GM12878 (cell line): Measurements from ENCODE around the gene PC. TPM values are rescaled to one million over a fixed set of nuclear protein-coding genes. Genes with fewer than 3 reads are reported as not detected.

Experiments
- ATAC-seq: fragments of 200-7000 bp; cut with Tn5 transposase; 3 replicates; pipeline ENCODE4 v1.9.1; 2020; ENCODE audit warnings: mild to moderate bottlenecking, moderate library complexity
- BruUV-seq: library from RNA; stranded (reverse); fragments of 400-500 nt; replicated peaks from 2 replicates; lab custom pipeline; 2021; lab: Mats Ljungman, UMichigan
- CTCF ChIA-PET: fragments of 300-600 bp; sonication (Branson Sonifier 250); formaldehyde crosslinking; extraction: SDS; loops from one replicate; lab custom pipeline; 2021; ENCODE audit warnings: inconsistent platforms; lab: Yijun Ruan, JAX
- POLR2A ChIA-PET: fragments of 350-600 bp; formaldehyde crosslinking; extraction: SDS; loops from one replicate; lab custom pipeline; 2021; ENCODE audit warnings: inconsistent platforms; lab: Charles Lee
- RAD21 ChIA-PET: fragments of 300-600 bp; sonication (Branson Sonifier 250); formaldehyde crosslinking; loops from one replicate; lab custom pipeline; 2023; ENCODE audit warnings: antibody characterized with exemption; ENCODE audit not compliant: unreplicated experiment; lab: Charles Lee
- SMC1A ChIA-PET: fragments of 300-600 bp; sonication (Branson Sonifier 250); formaldehyde crosslinking; loops from one replicate; lab custom pipeline; 2023; ENCODE audit not compliant: unreplicated experiment, uncharacterized antibody; lab: Charles Lee
- DNase-seq: peaks from one replicate; pipeline ENCODE4 v3.0.0-alpha.2; 2011; ENCODE audit warnings: low read depth, low spot score
- FAIRE-seq: peaks from 3 replicates; lab custom pipeline; 2011; peaks lifted over from hg19 to GRCh38; lab: Jason Lieb, UNC
- H2AFZ ChIP-seq: 2 replicates; pipeline ENCODE4 v1.6.0; 2011; ENCODE audit warnings: low read depth, low read length, control low read depth; ENCODE audit not compliant: control insufficient read depth
- H3K27ac ChIP-seq: 2 replicates; pipeline ENCODE4 v1.5.1; 2011; ENCODE audit warnings: control low read depth; ENCODE audit not compliant: control insufficient read depth, insufficient read depth
- H3K27me3 ChIP-seq, 2 experiments: replicated peaks in 1 of 2; 2 replicates each; pipeline versions ENCODE4 v1.6.0 to v1.6.1; 2011; ENCODE audit warnings: low read length in 1 of 2; ENCODE audit not compliant: control insufficient read depth in 2 of 2, insufficient read depth in 2 of 2
- H3K36me3 ChIP-seq, 2 experiments: 2 replicates each; pipeline ENCODE4 v1.5.1; 2011; ENCODE audit warnings: low read length in 1 of 2; ENCODE audit not compliant: control insufficient read depth in 2 of 2, insufficient read depth in 2 of 2
- H3K4me1 ChIP-seq: 2 replicates; pipeline ENCODE4 v1.6.1; 2011; ENCODE audit warnings: mild to moderate bottlenecking, low read length, moderate library complexity, mixed read lengths; ENCODE audit not compliant: control insufficient read depth, insufficient read depth
- H3K4me2 ChIP-seq: 2 replicates; pipeline ENCODE4 v1.6.0; 2011; ENCODE audit warnings: control low read depth; ENCODE audit not compliant: control insufficient read depth, insufficient read depth
- H3K4me3 ChIP-seq: fragments of 200-600 bp; sonication (generic); 2 replicates; pipeline ENCODE4 v1.5.1; 2016
- H3K79me2 ChIP-seq: 2 replicates; pipeline ENCODE4 v1.6.0; 2011; ENCODE audit warnings: low read length; ENCODE audit not compliant: control insufficient read depth, insufficient read depth
- H3K9ac ChIP-seq: 2 replicates; pipeline ENCODE4 v1.8.0; 2011; ENCODE audit warnings: low read length, control low read depth, mixed read lengths; ENCODE audit not compliant: control insufficient read depth, insufficient read depth
- H3K9me3 ChIP-seq: replicated peaks from 3 replicates; pipeline ENCODE4 v1.5.1; 2011; ENCODE audit warnings: mild to moderate bottlenecking, low read length; ENCODE audit not compliant: control insufficient read depth, insufficient read depth
- H4K20me1 ChIP-seq: 2 replicates; pipeline ENCODE4 v1.6.0; 2011; ENCODE audit not compliant: control insufficient read depth, insufficient read depth
- CBFB ChIP-seq: IDR thresholded peaks from 2 replicates; pipeline ENCODE4 v1.6.1; 2016; ENCODE audit warnings: antibody characterized with exemption, low read depth
- CHD2 ChIP-seq: IDR thresholded peaks from 2 replicates; pipeline ENCODE4 v1.6.1; 2011; ENCODE audit warnings: low read depth, low read length, improper control_type of control experiment, borderline replicate concordance
- IKZF2 ChIP-seq, 2 experiments: fragments of 450-650 bp; IDR thresholded peaks; 2 replicates each; pipeline ENCODE4 v1.6.1; 2017; ENCODE audit warnings: mild to moderate bottlenecking in 2 of 2, moderate library complexity in 2 of 2
- KAT2A ChIP-seq: conservative IDR thresholded peaks from 2 replicates; pipeline ENCODE4 v1.6.1; 2011; ENCODE audit warnings: low read depth, low read length; ENCODE audit not compliant: control insufficient read depth
- LARP7 ChIP-seq: fragments of 450-650 bp; IDR thresholded peaks from 2 replicates; pipeline ENCODE4 v1.6.1; 2017; ENCODE audit warnings: mild to moderate bottlenecking
- MEF2B ChIP-seq: fragments of 450-650 bp; IDR thresholded peaks from 2 replicates; pipeline ENCODE4 v1.6.1; 2018; ENCODE audit warnings: mild to moderate bottlenecking, moderate library complexity; ENCODE audit not compliant: partially characterized antibody, poor library complexity, severe bottlenecking
- MTA2 ChIP-seq: fragments of 450-650 bp; IDR thresholded peaks from 2 replicates; pipeline ENCODE4 v1.6.1; 2016; ENCODE audit warnings: low read depth, mild to moderate bottlenecking, moderate library complexity
- NFXL1 ChIP-seq: fragments of 450-650 bp; IDR thresholded peaks from 2 replicates; pipeline ENCODE4 v1.6.1; 2017; ENCODE audit warnings: antibody characterized with exemption, mild to moderate bottlenecking, borderline replicate concordance
- PML ChIP-seq: IDR thresholded peaks from 2 replicates; pipeline ENCODE4 v1.6.1; 2012; ENCODE audit warnings: low read length, inconsistent platforms
- RELA ChIP-seq: fragments of 450-650 bp; IDR thresholded peaks from 2 replicates; pipeline ENCODE4 v1.8.0; 2014; ENCODE audit warnings: borderline replicate concordance; ENCODE audit not compliant: partially characterized antibody
- TAF1 ChIP-seq: IDR thresholded peaks from 2 replicates; pipeline ENCODE4 v1.6.1; 2011; ENCODE audit warnings: mild to moderate bottlenecking, low read depth, low read length, borderline replicate concordance
- TCF3 ChIP-seq: IDR thresholded peaks from 2 replicates; pipeline ENCODE4 v1.6.1; 2012; ENCODE audit warnings: low read depth, mild to moderate bottlenecking, low read length, borderline replicate concordance; ENCODE audit not compliant: insufficient read depth
- ZNF274 ChIP-seq: IDR thresholded peaks from one replicate; pipeline ENCODE4 v1.8.0; 2011; ENCODE audit not compliant: insufficient read length, insufficient read depth
- ZZZ3 ChIP-seq: IDR thresholded peaks from 2 replicates; pipeline ENCODE4 v1.6.1; 2011; ENCODE audit warnings: low read depth; ENCODE audit not compliant: control insufficient read depth, insufficient read length
- whole genome bisulfite sequencing: methylation state at CpG from one replicate; pipeline ENCODE4 v1.1.6; 2016; ENCODE audit warnings: low lambda C conversion rate; ENCODE audit not compliant: insufficient replicate concordance, insufficient coverage; ENCODE audit errors: missing lambda C conversion rate; 5-methylcytosine and 5-hydroxymethylcytosine counted together
- in situ Hi-C: fragments of 300-500 bp; cut with MboI; formaldehyde crosslinking; loops from 9 replicates; pipeline ENCODE4 v1.14.3; 2018; ENCODE audit warnings: mixed read lengths
- intact Hi-C: fragments of 100-400 bp; cut with micrococcal nuclease; formaldehyde crosslinking; loops from one replicate; pipeline ENCODE4 v1.14.2; 2022; ENCODE audit not compliant: unreplicated experiment
- polyA plus RNA-seq, 11 experiments: library from polyadenylated mRNA; depleted of rRNA in 4 of 11; unstranded in 6 of 11; stranded (reverse) in 5 of 11; fragments of >200 nt; fragmentation: Nextera tagmentation in 4 of 11; fragmentation: Illumina TruSeq in 1 of 11; extraction: Ambion mirVana in 4 of 11; extraction: Trizol in 1 of 11; gene quantifications; 1 replicate in 1 of 11; 2 replicates in 10 of 11; pipeline versions ENCODE4 v1.2.1 to v1.2.3, GENCODE V29; 2011 to 2016; ENCODE audit warnings: inconsistent platforms in 2 of 11, missing spikeins in 2 of 11, low read depth in 1 of 11
- total RNA-seq, 4 experiments: library from RNA; depleted of rRNA in 3 of 4; stranded (reverse); fragments of >200 nt in 3 of 4; fragmentation: Illumina TruSeq in 1 of 4; extraction: Trizol in 1 of 4; gene quantifications; 2 replicates each; pipeline versions ENCODE4 v1.2.1 to v1.2.3, GENCODE V29; 2013 to 2021
- TF ChIP-seq, protein P1 (sequence below): IDR thresholded peaks from 2 replicates; pipeline ENCODE4 v1.6.1; 2012; ENCODE audit warnings: improper control_type of control experiment, low read depth, low read length; ENCODE audit not compliant: insufficient replicate concordance
- TF ChIP-seq, protein P2 (sequence below): fragments of 450-650 bp; IDR thresholded peaks from 2 replicates; pipeline ENCODE4 v1.6.1; 2017; ENCODE audit warnings: mild to moderate bottlenecking

The PC gene
- total and polyA plus RNA-seq, 10 of the 15 experiments (the other 5 are each of a cell fraction or from before 2014, with no cell fraction given): 0.22 to 10.3 (median 4.5) TPM

DNA sequence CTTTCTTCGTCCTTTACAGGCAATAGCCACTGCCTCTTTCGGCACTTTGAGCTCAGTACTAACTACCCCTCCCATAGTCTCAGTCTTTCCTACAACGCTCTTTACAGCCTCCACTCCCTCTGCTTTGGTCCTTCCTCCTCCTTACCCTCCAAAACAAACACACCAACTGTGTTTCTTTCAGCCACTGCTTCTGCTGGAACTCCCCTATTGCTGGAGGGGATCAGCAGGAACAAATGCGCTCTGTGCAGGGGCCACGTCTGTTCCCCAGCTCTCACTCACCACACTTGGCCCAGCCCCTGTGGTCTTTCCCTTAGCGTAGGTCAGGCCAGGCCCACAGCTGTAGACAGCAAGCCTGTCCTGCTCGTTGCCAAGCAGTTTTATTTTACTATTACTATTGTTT lies 42.3 kb downstream of the PC start:
- no peaks in the 10 kb centered on the region for H4K20me1 ChIP-seq
- RAD21 ChIA-PET: no interaction called here
- no TSS peak for BruUV-seq
- SMC1A ChIA-PET: no interaction called here
- no peak for ATAC-seq
- H3K4me3 ChIP-seq: no peak overlapping the region
- WGBS: 45% methylated on average over 7 of the region's 7 CpGs
- H3K36me3 ChIP-seq: no peaks in the 10 kb centered on the region
- H3K27me3 ChIP-seq: no peaks in the 10 kb centered on the region
- CTCF ChIA-PET: interaction anchor here (1.3 kb wide), 1 partner anchor 530 kb away, joined by 4 read pairs; no protein-coding TSS in a partner anchor
- H3K4me2 ChIP-seq: no peak overlapping the region
- H3K9ac ChIP-seq: no peak overlapping the region
- in situ Hi-C loops: no loop called here
- intact Hi-C loops: no loop called here
- H3K27ac ChIP-seq: no peak overlapping the region
- TF ChIP-seq, protein P1, sequence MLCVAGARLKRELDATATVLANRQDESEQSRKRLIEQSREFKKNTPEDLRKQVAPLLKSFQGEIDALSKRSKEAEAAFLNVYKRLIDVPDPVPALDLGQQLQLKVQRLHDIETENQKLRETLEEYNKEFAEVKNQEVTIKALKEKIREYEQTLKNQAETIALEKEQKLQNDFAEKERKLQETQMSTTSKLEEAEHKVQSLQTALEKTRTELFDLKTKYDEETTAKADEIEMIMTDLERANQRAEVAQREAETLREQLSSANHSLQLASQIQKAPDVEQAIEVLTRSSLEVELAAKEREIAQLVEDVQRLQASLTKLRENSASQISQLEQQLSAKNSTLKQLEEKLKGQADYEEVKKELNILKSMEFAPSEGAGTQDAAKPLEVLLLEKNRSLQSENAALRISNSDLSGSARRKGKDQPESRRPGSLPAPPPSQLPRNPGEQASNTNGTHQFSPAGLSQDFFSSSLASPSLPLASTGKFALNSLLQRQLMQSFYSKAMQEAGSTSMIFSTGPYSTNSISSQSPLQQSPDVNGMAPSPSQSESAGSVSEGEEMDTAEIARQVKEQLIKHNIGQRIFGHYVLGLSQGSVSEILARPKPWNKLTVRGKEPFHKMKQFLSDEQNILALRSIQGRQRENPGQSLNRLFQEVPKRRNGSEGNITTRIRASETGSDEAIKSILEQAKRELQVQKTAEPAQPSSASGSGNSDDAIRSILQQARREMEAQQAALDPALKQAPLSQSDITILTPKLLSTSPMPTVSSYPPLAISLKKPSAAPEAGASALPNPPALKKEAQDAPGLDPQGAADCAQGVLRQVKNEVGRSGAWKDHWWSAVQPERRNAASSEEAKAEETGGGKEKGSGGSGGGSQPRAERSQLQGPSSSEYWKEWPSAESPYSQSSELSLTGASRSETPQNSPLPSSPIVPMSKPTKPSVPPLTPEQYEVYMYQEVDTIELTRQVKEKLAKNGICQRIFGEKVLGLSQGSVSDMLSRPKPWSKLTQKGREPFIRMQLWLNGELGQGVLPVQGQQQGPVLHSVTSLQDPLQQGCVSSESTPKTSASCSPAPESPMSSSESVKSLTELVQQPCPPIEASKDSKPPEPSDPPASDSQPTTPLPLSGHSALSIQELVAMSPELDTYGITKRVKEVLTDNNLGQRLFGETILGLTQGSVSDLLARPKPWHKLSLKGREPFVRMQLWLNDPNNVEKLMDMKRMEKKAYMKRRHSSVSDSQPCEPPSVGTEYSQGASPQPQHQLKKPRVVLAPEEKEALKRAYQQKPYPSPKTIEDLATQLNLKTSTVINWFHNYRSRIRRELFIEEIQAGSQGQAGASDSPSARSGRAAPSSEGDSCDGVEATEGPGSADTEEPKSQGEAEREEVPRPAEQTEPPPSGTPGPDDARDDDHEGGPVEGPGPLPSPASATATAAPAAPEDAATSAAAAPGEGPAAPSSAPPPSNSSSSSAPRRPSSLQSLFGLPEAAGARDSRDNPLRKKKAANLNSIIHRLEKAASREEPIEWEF: no peak
- TF ChIP-seq MTA2 (no peak), RELA (no peak), ZNF274 (no peak), PML (no peak), KAT2A (no peak), NFXL1 (no peak), MEF2B (no peak), TAF1 (no peak), CHD2 (no peak), TCF3 (no peak), IKZF2 (IDR thresholded peaks at IDR 0.05) (no peak), CBFB (no peak), LARP7 (no peak), ZZZ3 (no peak)
- TF ChIP-seq, protein P2, sequence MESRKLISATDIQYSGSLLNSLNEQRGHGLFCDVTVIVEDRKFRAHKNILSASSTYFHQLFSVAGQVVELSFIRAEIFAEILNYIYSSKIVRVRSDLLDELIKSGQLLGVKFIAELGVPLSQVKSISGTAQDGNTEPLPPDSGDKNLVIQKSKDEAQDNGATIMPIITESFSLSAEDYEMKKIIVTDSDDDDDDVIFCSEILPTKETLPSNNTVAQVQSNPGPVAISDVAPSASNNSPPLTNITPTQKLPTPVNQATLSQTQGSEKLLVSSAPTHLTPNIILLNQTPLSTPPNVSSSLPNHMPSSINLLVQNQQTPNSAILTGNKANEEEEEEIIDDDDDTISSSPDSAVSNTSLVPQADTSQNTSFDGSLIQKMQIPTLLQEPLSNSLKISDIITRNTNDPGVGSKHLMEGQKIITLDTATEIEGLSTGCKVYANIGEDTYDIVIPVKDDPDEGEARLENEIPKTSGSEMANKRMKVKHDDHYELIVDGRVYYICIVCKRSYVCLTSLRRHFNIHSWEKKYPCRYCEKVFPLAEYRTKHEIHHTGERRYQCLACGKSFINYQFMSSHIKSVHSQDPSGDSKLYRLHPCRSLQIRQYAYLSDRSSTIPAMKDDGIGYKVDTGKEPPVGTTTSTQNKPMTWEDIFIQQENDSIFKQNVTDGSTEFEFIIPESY: no peak
- H3K79me2 ChIP-seq: no peaks in the 10 kb centered on the region
- no peaks in the 10 kb centered on the region for H3K9me3 ChIP-seq
- DNase-seq: no peak
- POLR2A ChIA-PET: interaction anchor here (0.5 kb wide), 1 partner anchor 256 kb away, joined by 7 read pairs; no protein-coding TSS in a partner anchor
- H2AFZ ChIP-seq: no peak overlapping the region
- FAIRE-seq: no peak
- H3K4me1 ChIP-seq: peaks cover 7% of the 10 kb centered on the region
